ENCODE data around the gene CRIP1. TPM values are rescaled to one million over a fixed set of nuclear protein-coding genes. Genes with fewer than 3 reads are reported as not detected.

The CRIP1 gene
- total RNA-seq, 1 donor from 2014 or later, result 112 TPM

- no peak for TF ChIP-seq CTCF (IDR thresholded peaks at IDR 0.05)
- POLR2A ChIA-PET, result no interaction called here
- Mint-ChIP-seq H3K27ac (no peak overlapping the region), H3K4me3 (no peak overlapping the region), H3K9me3 (no peaks in the 10 kb centered on the region), H3K36me3 (ENCODE audit: low read depth) (no peaks in the 10 kb centered on the region), H3K4me1 (no peaks in the 10 kb centered on the region), H3K27me3 (peaks cover 11% of the 10 kb centered on the region)
- ATAC-seq (ENCODE audit: low read depth) (no peak), DNase-seq (no peak)
- CTCF ChIA-PET, result no interaction called here
- intact Hi-C loops (cut with micrococcal nuclease), result no loop called here
These were observed 18.4 kb downstream of the CRIP1 start for GRCh38 chr14:105505101-105505500.

GRCh38 chr14:105507247-105507646 lies 20.6 kb downstream of the CRIP1 start:
- ATAC-seq (ENCODE audit: low read depth) (no peak), DNase-seq (no peak)
- Mint-ChIP-seq H3K4me3 (no peak overlapping the region), H3K27ac (no peak overlapping the region), H3K36me3 (ENCODE audit: low read depth) (no peaks in the 10 kb centered on the region), H3K27me3 (peaks cover 16% of the 10 kb centered on the region), H3K4me1 (peaks cover 5% of the 10 kb centered on the region), H3K9me3 (no peaks in the 10 kb centered on the region)
- ChIA-PET CTCF (no interaction called here), POLR2A (no interaction called here)
- intact Hi-C loops (cut with micrococcal nuclease), result no loop called here
- no peak for TF ChIP-seq CTCF (IDR thresholded peaks at IDR 0.05)

- TF ChIP-seq CTCF (IDR thresholded peaks at IDR 0.05), result no peak
- Mint-ChIP-seq H3K27ac (no peak overlapping the region), H3K4me3 (no peak overlapping the region), H3K36me3 (ENCODE audit: low read depth) (no peaks in the 10 kb centered on the region), H3K4me1 (peaks cover 5% of the 10 kb centered on the region), H3K27me3 (peaks cover 20% of the 10 kb centered on the region), H3K9me3 (no peaks in the 10 kb centered on the region)
- POLR2A ChIA-PET, result interaction anchor here (0.7 kb wide), 1 partner anchor 322 kb away, joined by 3 read pairs; no protein-coding TSS in a partner anchor
- intact Hi-C loops (cut with micrococcal nuclease), result no loop called here
- DNase-seq (no peak), ATAC-seq (ENCODE audit: low read depth) (no peak)
- CTCF ChIA-PET, result no interaction called here
These were observed 21.4 kb downstream of the CRIP1 start for GRCh38 chr14:105508069-105508468.

- H3K27me3 Mint-ChIP-seq, result peaks cover 18% of the 10 kb centered on the region
- ChIA-PET CTCF (no interaction called here), POLR2A (no interaction called here)
- TF ChIP-seq CTCF (IDR thresholded peaks at IDR 0.05), result no peak
- no peak for DNase-seq
- no peak overlapping the region for H3K4me3 Mint-ChIP-seq
- no peaks in the 10 kb centered on the region for H3K9me3 Mint-ChIP-seq
- no peak for ATAC-seq (ENCODE audit: low read depth)
- H3K36me3 Mint-ChIP-seq (ENCODE audit: low read depth), result no peaks in the 10 kb centered on the region
- H3K4me1 Mint-ChIP-seq, result peaks cover 5% of the 10 kb centered on the region
- no peak overlapping the region for H3K27ac Mint-ChIP-seq
- intact Hi-C loops (cut with micrococcal nuclease), result no loop called here
These were observed 21.9 kb downstream of the CRIP1 start for GRCh38 chr14:105508601-105509000.

GRCh38 chr14:105517096-105517495 lies 30.4 kb downstream of the CRIP1 start:
- POLR2A ChIA-PET, result no interaction called here

More at GRCh38 chr14:105517096-105517495, 30.4 kb downstream of the CRIP1 start:
- Mint-ChIP-seq H3K4me1 (peaks cover under 1% of the 10 kb centered on the region), H3K4me3 (no peak overlapping the region), H3K27me3 (peaks cover 34% of the 10 kb centered on the region), H3K27ac (no peak overlapping the region), H3K9me3 (no peaks in the 10 kb centered on the region), H3K36me3 (ENCODE audit: low read depth) (no peaks in the 10 kb centered on the region)
- no peak for ATAC-seq (ENCODE audit: low read depth)
- CTCF ChIA-PET, result no interaction called here
- no peak for DNase-seq
- intact Hi-C loops (cut with micrococcal nuclease), result no loop called here
- TF ChIP-seq CTCF (IDR thresholded peaks at IDR 0.05), result no peak
